ENCODE measurements around the gene PEDS1.

GRCh38 chr20:50111120-50111828, 42.2 kb downstream of the PEDS1 start:
- TF ChIP-seq REST (IDR thresholded peaks at IDR 0.05; ENCODE audit: insufficient read depth in 1 of 2, low read depth in 2 of 2, low read length in 2 of 2) = no peak
- TF ChIP-seq TAF1 (IDR thresholded peaks at IDR 0.05; ENCODE audit: borderline replicate concordance, insufficient read depth, low read length) = no peak
- no peak for TF ChIP-seq SIN3A (IDR thresholded peaks at IDR 0.05; ENCODE audit: borderline replicate concordance, insufficient read depth, low read length)
- TF ChIP-seq POLR2AphosphoS5 (IDR thresholded peaks at IDR 0.05; ENCODE audit: low read depth, low read length) = no peak

Data from PFSK-1 (cell line).